ENCODE measurements around the gene SNTG2.

The SNTG2 gene

DNA sequence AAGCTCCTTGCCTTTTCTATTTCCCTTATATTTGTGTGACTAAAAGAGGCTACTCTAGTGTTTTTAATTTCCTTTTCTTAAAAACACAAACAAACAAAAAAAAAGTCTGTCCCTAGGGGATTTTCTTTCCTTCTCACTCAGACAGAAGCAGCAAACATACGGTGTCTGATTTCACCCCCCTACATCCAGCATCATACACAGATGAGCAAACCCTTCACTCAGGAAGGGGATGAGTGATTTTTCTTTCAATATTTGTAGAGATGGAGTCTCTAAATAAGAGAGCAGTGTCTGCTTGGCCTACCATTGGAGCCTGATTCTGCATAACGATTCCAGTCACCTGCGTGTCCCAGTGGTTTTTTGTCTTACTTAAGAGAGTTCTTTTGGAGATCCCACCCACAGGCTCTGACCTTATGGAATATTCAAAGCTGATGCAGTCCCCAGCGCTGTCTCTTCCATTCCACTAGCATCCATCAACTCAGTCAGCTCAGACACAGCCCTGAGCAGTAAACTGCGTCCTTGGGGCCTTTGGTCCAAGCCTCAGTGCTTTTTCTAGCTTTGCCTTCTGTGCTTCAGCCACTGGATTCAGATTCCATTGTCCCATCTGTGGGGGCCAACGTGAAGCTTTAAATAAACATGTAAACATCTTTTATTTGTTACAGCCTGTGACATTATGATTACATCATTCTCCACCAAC lies 410.1 kb downstream of the SNTG2 start:
- no peak for DNase-seq (ENCODE audit: low read depth)
- no peak overlapping the region for H3K4me3 ChIP-seq (ENCODE audit: low read depth, low read length)
- TF ChIP-seq, protein P1, sequence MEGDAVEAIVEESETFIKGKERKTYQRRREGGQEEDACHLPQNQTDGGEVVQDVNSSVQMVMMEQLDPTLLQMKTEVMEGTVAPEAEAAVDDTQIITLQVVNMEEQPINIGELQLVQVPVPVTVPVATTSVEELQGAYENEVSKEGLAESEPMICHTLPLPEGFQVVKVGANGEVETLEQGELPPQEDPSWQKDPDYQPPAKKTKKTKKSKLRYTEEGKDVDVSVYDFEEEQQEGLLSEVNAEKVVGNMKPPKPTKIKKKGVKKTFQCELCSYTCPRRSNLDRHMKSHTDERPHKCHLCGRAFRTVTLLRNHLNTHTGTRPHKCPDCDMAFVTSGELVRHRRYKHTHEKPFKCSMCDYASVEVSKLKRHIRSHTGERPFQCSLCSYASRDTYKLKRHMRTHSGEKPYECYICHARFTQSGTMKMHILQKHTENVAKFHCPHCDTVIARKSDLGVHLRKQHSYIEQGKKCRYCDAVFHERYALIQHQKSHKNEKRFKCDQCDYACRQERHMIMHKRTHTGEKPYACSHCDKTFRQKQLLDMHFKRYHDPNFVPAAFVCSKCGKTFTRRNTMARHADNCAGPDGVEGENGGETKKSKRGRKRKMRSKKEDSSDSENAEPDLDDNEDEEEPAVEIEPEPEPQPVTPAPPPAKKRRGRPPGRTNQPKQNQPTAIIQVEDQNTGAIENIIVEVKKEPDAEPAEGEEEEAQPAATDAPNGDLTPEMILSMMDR (IDR thresholded peaks at IDR 0.05; ENCODE audit: insufficient read depth, low read depth, low read length, missing control alignments): no peak

DNA sequence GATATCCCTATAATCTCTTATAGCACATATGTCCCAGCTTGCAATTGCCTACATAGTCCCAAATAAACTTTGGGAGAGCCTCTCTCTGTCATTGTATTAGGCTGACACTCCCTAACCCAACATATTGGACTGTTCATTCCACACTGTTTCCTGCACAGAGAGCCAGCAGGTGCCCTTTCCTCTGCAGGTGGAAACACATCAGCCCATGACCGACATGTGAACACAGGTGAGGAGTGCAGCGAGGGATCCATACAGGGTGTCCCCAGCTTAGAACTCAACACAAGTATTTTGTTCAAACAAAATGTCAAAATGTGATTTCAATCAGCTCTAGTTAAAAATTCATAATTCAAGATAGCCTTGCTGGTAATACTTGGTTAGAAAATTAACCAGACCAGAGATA lies 412.7 kb downstream of the SNTG2 start:
- TF ChIP-seq, protein P1 (IDR thresholded peaks at IDR 0.05; ENCODE audit: insufficient read depth, low read depth, low read length, missing control alignments): no peak
- no peak overlapping the region for H3K4me3 ChIP-seq (ENCODE audit: low read depth, low read length)
- no peak for DNase-seq (ENCODE audit: low read depth)

DNA sequence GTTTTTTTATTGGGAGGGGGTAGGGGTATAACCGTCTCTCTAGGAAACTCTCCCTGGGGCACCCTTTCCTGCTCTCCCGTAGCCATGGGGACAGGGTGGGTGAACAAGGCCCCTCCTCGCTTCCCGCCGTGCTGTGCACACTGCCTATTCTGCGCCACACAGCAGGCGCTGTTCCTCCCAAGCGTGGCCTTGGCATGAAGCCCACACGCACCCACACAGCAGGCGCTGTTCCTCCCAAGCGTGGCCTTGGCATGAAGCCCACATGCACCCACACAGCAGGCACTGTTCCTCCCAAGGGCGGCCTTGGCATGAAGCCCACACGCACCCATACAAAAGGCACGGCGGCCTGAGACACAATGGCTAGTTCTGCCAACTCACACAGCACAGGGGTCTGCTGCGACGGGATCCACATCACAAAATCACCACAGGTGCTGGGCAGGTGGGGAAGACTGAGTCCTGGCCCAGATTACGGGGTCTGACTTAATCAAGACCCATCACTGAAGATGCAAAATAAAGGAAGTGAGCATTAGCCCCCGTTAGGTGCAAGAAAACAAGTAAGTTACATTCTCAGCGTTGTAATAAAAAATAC lies 416.0 kb downstream of the SNTG2 start:
- TF ChIP-seq, protein P1 (IDR thresholded peaks at IDR 0.05; ENCODE audit: insufficient read depth, low read depth, low read length, missing control alignments): no peak
- no peak overlapping the region for H3K4me3 ChIP-seq (ENCODE audit: low read depth, low read length)
- DNase-seq (ENCODE audit: low read depth): no peak

DNA sequence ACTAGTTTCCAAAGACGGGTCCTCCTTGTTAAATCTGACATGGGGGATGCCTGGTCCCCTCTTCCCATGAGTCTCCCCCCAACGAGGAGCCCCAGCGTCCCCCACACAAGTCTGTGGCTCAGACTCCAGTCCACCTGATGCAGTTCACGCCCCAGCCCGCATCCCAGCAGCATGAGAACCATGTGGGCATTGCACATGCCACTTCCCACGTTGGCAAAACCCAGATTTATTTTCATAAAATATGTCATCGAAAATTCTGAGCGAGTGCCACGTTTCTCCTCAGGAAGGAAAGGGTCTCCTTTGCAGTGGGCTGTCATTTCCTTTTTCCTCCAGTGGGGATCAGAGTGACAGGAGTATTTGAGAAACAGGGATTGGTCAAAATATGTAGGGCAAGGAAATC lies 417.0 kb downstream of the SNTG2 start:
- no peak overlapping the region for H3K4me3 ChIP-seq (ENCODE audit: low read depth, low read length)
- TF ChIP-seq, protein P1 (IDR thresholded peaks at IDR 0.05; ENCODE audit: insufficient read depth, low read depth, low read length, missing control alignments): no peak
- DNase-seq (ENCODE audit: low read depth): no peak

DNA sequence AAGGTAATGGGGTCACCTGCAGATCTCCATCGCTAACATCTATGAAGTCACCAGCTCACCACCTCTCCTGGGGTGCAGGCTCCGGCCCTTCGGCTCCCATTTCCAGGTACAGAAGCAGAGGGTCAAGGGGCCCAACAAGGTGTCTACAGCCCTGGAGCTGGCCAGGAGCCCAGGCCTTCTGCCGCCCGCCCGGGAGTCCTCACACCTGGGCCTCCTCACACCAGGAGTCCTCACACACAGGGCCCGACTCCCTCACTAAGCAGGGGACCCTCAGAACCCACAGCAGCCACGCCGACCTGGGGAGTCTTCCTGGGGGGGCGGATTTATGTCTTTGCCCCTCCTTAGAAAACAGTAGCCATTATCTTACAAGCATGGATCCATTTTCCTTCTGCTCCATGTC lies 419.3 kb downstream of the SNTG2 start:
- no peak overlapping the region for H3K4me3 ChIP-seq (ENCODE audit: low read depth, low read length)
- no peak for DNase-seq (ENCODE audit: low read depth)
- TF ChIP-seq, protein P1 (IDR thresholded peaks at IDR 0.05; ENCODE audit: insufficient read depth, low read depth, low read length, missing control alignments): no peak

DNA sequence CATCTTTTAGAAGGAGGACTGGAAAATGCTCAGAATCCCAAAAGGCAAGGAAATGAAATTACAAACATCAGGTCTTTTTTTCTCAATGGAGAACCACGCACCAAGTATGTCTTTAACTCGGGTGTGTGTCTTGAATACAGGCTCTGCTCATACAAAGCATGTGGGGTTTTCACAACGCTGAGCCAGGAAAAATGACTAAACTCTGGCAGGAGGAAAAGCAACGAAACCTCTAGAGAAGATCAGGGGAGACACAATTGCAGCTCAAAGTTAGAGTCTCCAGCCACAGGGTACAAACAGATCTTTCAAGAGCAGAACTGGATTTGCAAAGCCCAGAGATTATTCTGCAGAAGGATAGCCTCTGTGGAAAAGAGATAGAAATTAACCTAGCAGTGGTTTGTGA lies 419.8 kb downstream of the SNTG2 start:
- DNase-seq (ENCODE audit: low read depth): no peak
- H3K4me3 ChIP-seq (ENCODE audit: low read depth, low read length): no peak overlapping the region
- TF ChIP-seq, protein P1 (IDR thresholded peaks at IDR 0.05; ENCODE audit: insufficient read depth, low read depth, low read length, missing control alignments): no peak

DNA sequence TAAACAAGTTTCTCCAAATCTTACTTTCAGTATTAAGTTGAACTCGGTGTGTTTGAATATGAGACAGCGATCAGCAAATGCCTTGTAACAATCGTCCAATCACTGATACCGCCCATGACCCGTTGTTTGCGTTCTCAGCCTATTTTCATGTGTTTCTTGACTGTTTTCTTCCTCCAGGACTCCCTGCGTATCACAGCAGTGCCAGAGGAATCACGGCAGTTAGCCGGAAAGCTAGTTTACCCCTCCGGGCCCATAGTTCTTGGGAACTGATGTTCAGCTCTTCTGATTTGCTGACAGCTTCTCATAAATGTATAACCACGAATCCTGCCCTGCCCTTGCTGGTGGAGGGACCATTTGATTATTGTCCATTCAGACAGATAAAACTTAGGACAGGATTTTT lies 420.4 kb downstream of the SNTG2 start:
- no peak for DNase-seq (ENCODE audit: low read depth)
- TF ChIP-seq, protein P1 (IDR thresholded peaks at IDR 0.05; ENCODE audit: insufficient read depth, low read depth, low read length, missing control alignments): no peak
- H3K4me3 ChIP-seq (ENCODE audit: low read depth, low read length): no peak overlapping the region

Measured in GM12865 (cell line).